ENCODE data around the gene HNRNPA3. TPM values are rescaled to one million over a fixed set of nuclear protein-coding genes. Genes with fewer than 3 reads are reported as not detected.
"Not testable (repeated sequence)": the region's sequence is repeated elsewhere in the genome, so short reads cannot be mapped to it uniquely, and the experiment has no call there.

HNRNPA3 gene
- total RNA-seq, 4 donors from 2014 or later: 56.4 to 256 (median 107) TPM

DNA sequence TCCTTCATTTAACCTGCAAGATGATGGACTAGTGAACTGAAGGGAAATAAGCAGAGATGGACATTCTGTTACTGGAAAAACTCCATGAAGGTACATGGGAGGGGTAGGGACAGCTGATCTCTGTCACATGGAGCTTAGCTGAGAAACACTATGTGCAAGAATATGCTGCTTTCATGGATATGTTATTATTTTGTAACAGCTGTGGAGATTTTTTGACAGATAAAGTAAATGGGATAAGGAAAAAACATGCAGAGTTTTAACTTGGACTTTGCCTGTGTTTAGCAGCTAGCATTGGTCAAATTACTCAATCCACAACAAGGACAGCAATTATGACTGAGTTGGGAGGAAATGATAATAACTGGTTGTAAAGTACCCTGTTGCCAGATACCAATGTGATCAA is 28.7 kb upstream of the HNRNPA3 start:
- Histone ChIP-seq H3K9me3 (no peaks in the 10 kb centered on the region), H3K27ac (no peak overlapping the region)

DNA sequence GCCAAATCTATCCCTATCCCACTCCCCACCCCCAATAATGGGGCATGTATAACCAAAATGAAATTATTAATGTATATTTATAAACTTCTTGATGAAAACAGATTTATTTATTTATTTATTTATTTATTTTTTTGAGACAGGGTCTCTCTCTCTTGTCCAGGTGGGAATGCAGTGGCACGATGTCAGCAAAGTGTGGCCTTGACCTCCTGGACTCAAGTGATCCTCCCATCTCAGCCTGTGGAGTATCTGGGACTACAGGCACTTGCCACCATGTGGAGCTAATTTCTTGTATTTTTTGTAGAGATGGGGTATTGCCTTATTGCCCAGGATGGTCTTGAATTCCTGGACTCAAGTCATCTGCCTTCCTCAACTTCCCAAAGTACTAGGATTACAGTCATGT is 28.0 kb upstream of the HNRNPA3 start:
- no peak for DNase-seq
- no peaks in the 10 kb centered on the region for H3K36me3 ChIP-seq
- TF ChIP-seq, protein P1, sequence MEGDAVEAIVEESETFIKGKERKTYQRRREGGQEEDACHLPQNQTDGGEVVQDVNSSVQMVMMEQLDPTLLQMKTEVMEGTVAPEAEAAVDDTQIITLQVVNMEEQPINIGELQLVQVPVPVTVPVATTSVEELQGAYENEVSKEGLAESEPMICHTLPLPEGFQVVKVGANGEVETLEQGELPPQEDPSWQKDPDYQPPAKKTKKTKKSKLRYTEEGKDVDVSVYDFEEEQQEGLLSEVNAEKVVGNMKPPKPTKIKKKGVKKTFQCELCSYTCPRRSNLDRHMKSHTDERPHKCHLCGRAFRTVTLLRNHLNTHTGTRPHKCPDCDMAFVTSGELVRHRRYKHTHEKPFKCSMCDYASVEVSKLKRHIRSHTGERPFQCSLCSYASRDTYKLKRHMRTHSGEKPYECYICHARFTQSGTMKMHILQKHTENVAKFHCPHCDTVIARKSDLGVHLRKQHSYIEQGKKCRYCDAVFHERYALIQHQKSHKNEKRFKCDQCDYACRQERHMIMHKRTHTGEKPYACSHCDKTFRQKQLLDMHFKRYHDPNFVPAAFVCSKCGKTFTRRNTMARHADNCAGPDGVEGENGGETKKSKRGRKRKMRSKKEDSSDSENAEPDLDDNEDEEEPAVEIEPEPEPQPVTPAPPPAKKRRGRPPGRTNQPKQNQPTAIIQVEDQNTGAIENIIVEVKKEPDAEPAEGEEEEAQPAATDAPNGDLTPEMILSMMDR (IDR thresholded peaks at IDR 0.05): no peak
- no peak for TF ChIP-seq POLR2A (IDR thresholded peaks at IDR 0.05)
- H3K27ac ChIP-seq: no peak overlapping the region
- H3K27me3 ChIP-seq: no peaks in the 10 kb centered on the region
- intact Hi-C loops (cut with DNase I; ENCODE audit: low total_unique reads): no loop called here
- no peaks in the 10 kb centered on the region for H3K4me1 ChIP-seq
- no peak overlapping the region for H3K4me3 ChIP-seq
- H3K9me3 ChIP-seq: no peaks in the 10 kb centered on the region

More for the DNA sequence above, 28.7 kb upstream of the HNRNPA3 start:
- Histone ChIP-seq H3K36me3 (no peaks in the 10 kb centered on the region), H3K4me3 (no peak overlapping the region), H3K27me3 (no peaks in the 10 kb centered on the region), H3K4me1 (no peaks in the 10 kb centered on the region)
- intact Hi-C loops (cut with DNase I; ENCODE audit: low total_unique reads): no loop called here
- TF ChIP-seq, protein P1 (IDR thresholded peaks at IDR 0.05): no peak
- no peak for TF ChIP-seq POLR2A (IDR thresholded peaks at IDR 0.05)
- no peak for DNase-seq

DNA sequence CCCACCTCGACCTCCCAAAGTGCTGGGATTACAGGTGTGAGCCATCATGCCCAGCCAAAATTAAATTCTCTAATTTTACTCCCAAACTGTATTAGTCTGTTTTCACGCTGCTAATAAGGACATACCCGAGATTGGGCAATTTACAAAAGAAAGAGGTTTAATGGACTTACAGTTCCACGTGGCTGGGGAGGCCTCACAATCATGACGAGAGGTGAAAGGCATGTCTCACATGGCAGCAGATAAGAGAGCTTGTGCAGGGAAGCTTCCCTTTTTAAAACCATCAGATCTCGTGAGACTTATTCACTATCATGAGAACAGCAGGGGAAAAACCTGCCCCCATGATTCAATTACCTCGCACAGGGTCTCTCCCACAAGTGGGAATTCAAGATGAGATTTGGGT is 26.6 kb upstream of the HNRNPA3 start:
- H3K4me3 ChIP-seq; H3K27me3 ChIP-seq; intact Hi-C loops (cut with DNase I; ENCODE audit: low total_unique reads); H3K36me3 ChIP-seq; H3K9me3 ChIP-seq; H3K27ac ChIP-seq; H3K4me1 ChIP-seq; DNase-seq: not testable (repeated sequence)

DNA sequence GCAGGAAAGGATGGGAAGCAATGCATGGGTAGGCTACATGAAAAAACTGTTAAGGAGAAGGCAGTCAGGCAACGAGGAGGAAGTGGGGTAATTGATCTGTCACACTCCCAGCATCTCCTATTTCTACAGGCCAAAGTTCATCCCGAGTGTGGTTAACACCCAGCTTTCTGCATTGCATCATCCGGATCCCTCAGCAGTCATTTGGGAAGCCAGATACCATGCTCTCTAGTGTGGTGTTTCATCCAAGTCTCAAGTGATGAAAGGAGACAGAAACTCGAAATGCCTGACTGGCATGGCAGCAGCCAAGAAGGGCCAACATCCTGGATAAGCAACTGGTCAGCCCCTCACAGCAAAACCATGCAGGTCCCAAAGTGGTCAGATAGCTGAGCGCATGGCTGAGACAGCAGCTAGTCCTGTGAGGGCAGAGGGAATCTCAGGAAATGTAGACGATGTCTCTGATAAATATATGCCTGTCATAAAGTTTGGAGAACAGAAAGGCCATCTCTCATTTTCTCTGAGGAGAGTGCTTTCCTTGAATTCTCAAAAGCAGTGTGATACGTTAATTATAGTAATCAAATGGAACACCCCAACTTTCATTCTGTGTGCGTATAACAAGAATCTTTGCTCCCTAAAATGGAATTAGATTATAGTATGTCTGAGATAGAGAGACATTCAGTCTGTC is 24.8 kb upstream of the HNRNPA3 start:
- Histone ChIP-seq H3K27me3 (no peaks in the 10 kb centered on the region), H3K9me3 (no peaks in the 10 kb centered on the region), H3K4me3 (no peak overlapping the region), H3K4me1 (no peaks in the 10 kb centered on the region), H3K36me3 (no peaks in the 10 kb centered on the region), H3K27ac (no peak overlapping the region)
- TF ChIP-seq, protein P1 (IDR thresholded peaks at IDR 0.05): no peak
- TF ChIP-seq POLR2A (IDR thresholded peaks at IDR 0.05): no peak
- DNase-seq: no peak
- intact Hi-C loops (cut with DNase I; ENCODE audit: low total_unique reads): no loop called here

DNA sequence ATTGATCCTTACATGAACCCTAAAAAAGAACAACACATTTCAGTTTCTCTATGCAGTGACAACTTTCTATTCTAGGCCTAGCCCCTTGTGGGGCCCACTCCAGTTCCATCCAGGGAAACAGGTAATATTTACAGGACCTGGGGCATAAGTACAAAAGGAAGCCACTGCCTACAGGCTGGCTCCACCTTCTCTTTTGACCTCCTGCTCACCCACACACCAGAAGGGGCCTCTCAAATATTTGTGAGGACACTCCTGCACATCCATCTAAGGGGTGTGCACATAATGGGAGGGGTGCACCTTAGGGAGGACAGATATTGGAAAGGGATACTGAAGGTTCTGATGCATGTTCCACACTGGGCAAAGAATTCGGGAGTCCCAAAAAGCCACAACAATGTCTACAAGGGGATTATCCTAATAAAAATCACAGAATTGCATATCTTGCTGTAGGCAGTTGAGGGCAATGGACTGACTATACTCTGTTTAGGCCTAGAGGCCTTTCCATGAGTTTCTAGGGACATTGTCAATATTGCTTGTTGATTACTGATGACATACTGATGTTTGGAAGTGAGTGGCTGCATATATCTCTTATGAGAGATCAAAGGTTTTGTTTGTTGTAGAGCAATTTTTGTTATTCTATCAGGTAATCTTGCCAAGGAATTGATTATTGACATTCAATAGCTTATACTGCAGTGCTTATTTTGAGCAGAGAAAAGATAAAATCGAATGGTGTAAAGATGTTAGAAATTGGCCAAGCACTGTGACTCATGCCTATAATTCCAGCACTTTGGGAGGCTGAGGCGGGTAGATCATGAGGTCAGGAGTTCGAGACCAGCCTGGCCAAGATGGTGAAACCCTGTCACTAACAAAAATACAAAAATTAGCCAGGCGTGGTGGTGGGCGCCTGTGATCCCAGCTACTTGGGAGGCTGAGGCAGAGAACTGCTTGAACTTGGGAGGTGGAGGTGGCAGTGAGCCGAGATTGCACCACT is 23.8 kb upstream of the HNRNPA3 start:
- Histone ChIP-seq H3K36me3 (no peaks in the 10 kb centered on the region), H3K4me3 (no peak overlapping the region), H3K27me3 (no peaks in the 10 kb centered on the region), H3K4me1 (no peaks in the 10 kb centered on the region), H3K9me3 (no peaks in the 10 kb centered on the region), H3K27ac (no peak overlapping the region)
- TF ChIP-seq, protein P1 (IDR thresholded peaks at IDR 0.05): no peak
- no peak for TF ChIP-seq POLR2A (IDR thresholded peaks at IDR 0.05)
- DNase-seq: no peak
- intact Hi-C loops (cut with DNase I; ENCODE audit: low total_unique reads): no loop called here

All from uterus (tissue), 4 donors.